Lower leg skin (tissue), 4 donors: ENCODE data around the gene JAK2. TPM values are rescaled to one million over a fixed set of nuclear protein-coding genes. Genes with fewer than 3 reads are reported as not detected.

Experiments
- DNase-seq, 2 donors: peaks; one replicate each; pipeline ENCODE4 v3.0.0-alpha.2; 2019; ENCODE audit warnings: low spot score in 2 of 2
- H3K4me3 ChIP-seq: fragments of 200-600 bp; sonication (generic); 2 replicates; pipeline ENCODE4 v1.5.1; 2017; ENCODE audit warnings: mild to moderate bottlenecking, low read depth; ENCODE audit not compliant: poor library complexity, severe bottlenecking
- POLR2A ChIP-seq, 2 donors: fragments of 450-650 bp; IDR thresholded peaks; one replicate each; pipeline ENCODE4 v1.6.1; 2016 to 2017; ENCODE audit warnings: antibody characterized with exemption in 2 of 2, mild to moderate bottlenecking in 1 of 2, moderate library complexity in 1 of 2
- WGBS, 2 donors: methylation state at CpG; one replicate each; pipeline ENCODE4 v1.1.5; 2018; 5-methylcytosine and 5-hydroxymethylcytosine counted together
- intact Hi-C: fragments of 100-400 bp; cut with DNase I; formaldehyde crosslinking; loops from one replicate; pipeline ENCODE4 v1.15.0; 2023; ENCODE audit warnings: low total_unique reads
- total RNA-seq, 4 donors: library from RNA; depleted of rRNA; stranded (reverse); fragments of >200 nt; gene quantifications; one replicate each; pipeline ENCODE4 v1.1.0, GENCODE V29; 2016
- TF ChIP-seq, protein P1 (sequence below), 3 donors: fragments of 450-650 bp; IDR thresholded peaks; one replicate each; pipeline ENCODE4 v1.5.1; 2016; ENCODE audit warnings: antibody characterized with exemption in 3 of 3, mild to moderate bottlenecking in 3 of 3, moderate library complexity in 2 of 3

Gene JAK2
- total RNA-seq, 4 donors from 2014 or later, result 24.1 to 46.2 (median 34.4) TPM

- DNase-seq, result no peak
- intact Hi-C loops, result no loop called here
- TF ChIP-seq, protein P1, sequence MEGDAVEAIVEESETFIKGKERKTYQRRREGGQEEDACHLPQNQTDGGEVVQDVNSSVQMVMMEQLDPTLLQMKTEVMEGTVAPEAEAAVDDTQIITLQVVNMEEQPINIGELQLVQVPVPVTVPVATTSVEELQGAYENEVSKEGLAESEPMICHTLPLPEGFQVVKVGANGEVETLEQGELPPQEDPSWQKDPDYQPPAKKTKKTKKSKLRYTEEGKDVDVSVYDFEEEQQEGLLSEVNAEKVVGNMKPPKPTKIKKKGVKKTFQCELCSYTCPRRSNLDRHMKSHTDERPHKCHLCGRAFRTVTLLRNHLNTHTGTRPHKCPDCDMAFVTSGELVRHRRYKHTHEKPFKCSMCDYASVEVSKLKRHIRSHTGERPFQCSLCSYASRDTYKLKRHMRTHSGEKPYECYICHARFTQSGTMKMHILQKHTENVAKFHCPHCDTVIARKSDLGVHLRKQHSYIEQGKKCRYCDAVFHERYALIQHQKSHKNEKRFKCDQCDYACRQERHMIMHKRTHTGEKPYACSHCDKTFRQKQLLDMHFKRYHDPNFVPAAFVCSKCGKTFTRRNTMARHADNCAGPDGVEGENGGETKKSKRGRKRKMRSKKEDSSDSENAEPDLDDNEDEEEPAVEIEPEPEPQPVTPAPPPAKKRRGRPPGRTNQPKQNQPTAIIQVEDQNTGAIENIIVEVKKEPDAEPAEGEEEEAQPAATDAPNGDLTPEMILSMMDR (IDR thresholded peaks at IDR 0.05), result no peak
- TF ChIP-seq POLR2A (IDR thresholded peaks at IDR 0.05), result no peak
- H3K4me3 ChIP-seq, result no peak overlapping the region
- 48 to 55% methylated on average over 1 of the region's 1 CpG for WGBS, 2 donors
Observed at GRCh38 chr9:5062631-5063030, 77.6 kb downstream of the JAK2 start.

GRCh38 chr9:5072871-5073270 is 87.8 kb downstream of the JAK2 start:
- intact Hi-C loops, result no loop called here
- WGBS, 2 donors, result 47 to 62% methylated on average over 1 of the region's 1 CpG
- no peak for TF ChIP-seq POLR2A (IDR thresholded peaks at IDR 0.05)
- TF ChIP-seq, protein P1 (IDR thresholded peaks at IDR 0.05), result no peak
- no peak for DNase-seq
- no peak overlapping the region for H3K4me3 ChIP-seq

DNA sequence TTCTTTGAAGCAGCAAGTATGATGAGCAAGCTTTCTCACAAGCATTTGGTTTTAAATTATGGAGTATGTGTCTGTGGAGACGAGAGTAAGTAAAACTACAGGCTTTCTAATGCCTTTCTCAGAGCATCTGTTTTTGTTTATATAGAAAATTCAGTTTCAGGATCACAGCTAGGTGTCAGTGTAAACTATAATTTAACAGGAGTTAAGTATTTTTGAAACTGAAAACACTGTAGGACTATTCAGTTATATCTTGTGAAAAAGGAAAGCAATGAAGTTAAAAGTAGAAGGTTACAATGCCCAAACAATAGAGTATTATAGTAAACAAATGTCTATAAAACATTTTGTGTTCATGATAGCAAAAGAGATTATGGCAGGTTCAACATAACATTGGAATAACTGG is 88.6 kb downstream of the JAK2 start:
- intact Hi-C loops, result no loop called here
- DNase-seq, result no peak
- no peak overlapping the region for H3K4me3 ChIP-seq
- 64 to 70% methylated on average over 1 of the region's 1 CpG for WGBS, 2 donors
- TF ChIP-seq, protein P1 (IDR thresholded peaks at IDR 0.05), result no peak
- TF ChIP-seq POLR2A (IDR thresholded peaks at IDR 0.05), result no peak

GRCh38 chr9:5085993-5086392 is 100.9 kb downstream of the JAK2 start:
- no peak overlapping the region for H3K4me3 ChIP-seq
- TF ChIP-seq POLR2A (IDR thresholded peaks at IDR 0.05), result no peak
- TF ChIP-seq, protein P1 (IDR thresholded peaks at IDR 0.05), result no peak
- intact Hi-C loops, result no loop called here
- no peak for DNase-seq
- WGBS, 2 donors, result 82 to 85% methylated on average over 30 of the region's 30 CpGs

GRCh38 chr9:5089737-5090136 is 104.7 kb downstream of the JAK2 start:
- H3K4me3 ChIP-seq, result no peak overlapping the region
- TF ChIP-seq, protein P1 (IDR thresholded peaks at IDR 0.05), result no peak
- no peak for TF ChIP-seq POLR2A (IDR thresholded peaks at IDR 0.05)
- WGBS, 2 donors, result 52 to 56% methylated on average over 2 of the region's 2 CpGs
- no peak for DNase-seq
- intact Hi-C loops, result no loop called here

DNA sequence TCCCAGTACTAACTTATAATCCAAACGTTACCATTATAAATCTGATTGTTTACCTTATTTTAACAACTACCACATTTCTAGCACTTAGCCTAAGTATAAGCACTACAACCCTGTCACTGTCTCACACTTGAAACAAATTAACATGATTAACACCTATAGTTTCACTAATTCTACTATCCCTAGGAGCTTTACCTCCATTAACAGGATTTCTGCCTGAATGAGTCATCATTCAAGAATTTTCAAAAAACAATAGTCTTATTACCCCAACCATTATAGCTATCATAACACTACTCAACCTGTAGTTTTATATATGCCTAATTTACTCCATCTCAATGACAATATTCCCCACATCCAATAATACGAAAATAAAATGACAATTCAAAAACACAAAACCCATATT is 110.7 kb downstream of the JAK2 start:
- 93 to 98% methylated on average over 2 of the region's 2 CpGs for WGBS, 2 donors
- intact Hi-C loops, result no loop called here
- no peak for DNase-seq
- TF ChIP-seq, protein P1 (IDR thresholded peaks at IDR 0.05), result no peak
- no peak for TF ChIP-seq POLR2A (IDR thresholded peaks at IDR 0.05)
- H3K4me3 ChIP-seq, result no peak overlapping the region
